ENCODE data around the gene PCSK4. TPM values are rescaled to one million over a fixed set of nuclear protein-coding genes. Genes with fewer than 3 reads are reported as not detected.

The PCSK4 gene
- total and polyA plus RNA-seq, 9 of the 15 experiments (the other 6 are each of a cell fraction or from before 2014, with no cell fraction given): 0.01 to 9.1 (median 2.1) TPM; not detected in 1

DNA sequence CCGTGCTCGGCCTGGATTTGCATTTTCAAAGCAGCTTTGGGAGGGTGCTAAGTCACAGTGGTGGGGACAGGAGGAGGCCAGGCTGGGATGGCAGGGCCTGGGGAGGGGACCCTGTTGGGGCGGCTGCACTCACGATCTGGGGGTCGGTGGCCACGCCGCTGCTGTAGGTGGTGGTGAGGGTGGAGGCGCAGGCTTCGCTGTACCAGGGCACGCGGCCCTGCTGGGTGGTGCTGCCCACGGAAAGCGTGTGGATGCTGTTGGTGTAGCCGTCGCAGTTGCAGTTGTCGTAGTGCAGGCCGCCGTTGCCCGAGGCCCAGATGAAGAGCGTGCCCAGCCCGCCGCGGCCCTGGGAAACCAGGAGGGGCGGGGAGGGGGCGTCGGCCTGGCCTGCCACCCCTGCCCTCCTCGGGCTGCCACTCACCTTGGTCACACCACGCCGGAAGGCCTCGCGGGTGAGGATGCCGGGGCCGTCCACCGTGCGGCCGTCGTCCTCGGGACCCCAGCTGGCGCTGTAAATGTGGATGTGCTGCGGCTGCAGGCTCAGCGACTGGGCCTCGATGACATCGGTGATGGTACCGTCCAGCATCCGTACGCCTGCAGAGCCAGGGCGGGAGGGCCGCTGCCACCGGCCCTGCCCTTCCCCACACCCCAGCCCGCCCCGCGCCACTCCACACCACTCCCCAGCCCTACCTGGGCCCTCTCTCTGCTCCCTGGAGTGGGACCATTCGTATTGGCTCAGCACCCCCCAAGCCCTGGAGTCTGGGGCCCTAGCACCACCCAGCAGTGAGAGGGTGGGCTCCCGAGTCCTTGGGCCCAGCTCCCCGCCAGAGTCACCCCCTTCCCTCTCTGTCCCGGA, 3.2 kb downstream of the PCSK4 start:
- in situ Hi-C loops (cut with MboI) (no loop called here), intact Hi-C loops (cut with micrococcal nuclease) (no loop called here)
- FAIRE-seq: no peak
- Histone ChIP-seq H3K36me3 (ENCODE audit: control insufficient read depth, insufficient read depth, low read length) (no peaks in the 10 kb centered on the region), H3K4me1 (replicated peaks in 1 of 2; ENCODE audit: control insufficient read depth in 2 of 2, insufficient read depth in 2 of 2, low read length in 2 of 2) (peaks cover 5 to 62% of the 10 kb centered on the region in 2 experiments; a peak in 4 of 5 replicates), H3K9me1 (ENCODE audit: control insufficient read depth, insufficient read depth, low read length) (no peaks in the 10 kb centered on the region), H3K79me2 (ENCODE audit: control insufficient read depth, insufficient read depth, low read length) (peaks cover 10% of the 10 kb centered on the region), H3K4me2 (ENCODE audit: insufficient read depth, low read length) (no peak overlapping the region), H3K27me3 (ENCODE audit: control insufficient read depth in 2 of 2, insufficient read depth in 2 of 2, low read length in 2 of 2) (no peaks in the 10 kb centered on the region), H3K27ac (ENCODE audit: extremely low read depth, low read depth, low read length) (no peak overlapping the region), H3K9me3 (replicated peaks; ENCODE audit: control insufficient read depth, insufficient read depth, low read depth, low read length) (no peaks in the 10 kb centered on the region), H2AFZ (ENCODE audit: low read depth, low read length) (no peak overlapping the region), H3K9ac (ENCODE audit: insufficient read depth in 1 of 2, low read depth in 2 of 2, low read length in 2 of 2) (no peak overlapping the region; a peak in 1 of 4 replicates), H4K20me1 (replicated peaks; ENCODE audit: control insufficient read depth, insufficient read depth, low read length) (no peaks in the 10 kb centered on the region), H3K4me3 (no peak overlapping the region)
- TF ChIP-seq ZBTB33 (CRISPR knock-in tag; IDR thresholded peaks at IDR 0.05) (peak; percentile 54), LARP7 (IDR thresholded peaks at IDR 0.05) (no peak), ASH1L (IDR thresholded peaks at IDR 0.05; ENCODE audit: borderline replicate concordance, low read depth, partially characterized antibody) (no peak), ZNF830 (CRISPR knock-in tag; IDR thresholded peaks at IDR 0.05) (no peak), DPF2 (IDR thresholded peaks at IDR 0.05) (no peak), ZNF24 (IDR thresholded peaks at IDR 0.05) (no peak), GABPA (tag; conservative IDR thresholded peaks at IDR 0.05; ENCODE audit: low read depth) (no peak), PHF20 (IDR thresholded peaks at IDR 0.05; ENCODE audit: partially characterized antibody) (no peak)
- TF ChIP-seq, protein P1, sequence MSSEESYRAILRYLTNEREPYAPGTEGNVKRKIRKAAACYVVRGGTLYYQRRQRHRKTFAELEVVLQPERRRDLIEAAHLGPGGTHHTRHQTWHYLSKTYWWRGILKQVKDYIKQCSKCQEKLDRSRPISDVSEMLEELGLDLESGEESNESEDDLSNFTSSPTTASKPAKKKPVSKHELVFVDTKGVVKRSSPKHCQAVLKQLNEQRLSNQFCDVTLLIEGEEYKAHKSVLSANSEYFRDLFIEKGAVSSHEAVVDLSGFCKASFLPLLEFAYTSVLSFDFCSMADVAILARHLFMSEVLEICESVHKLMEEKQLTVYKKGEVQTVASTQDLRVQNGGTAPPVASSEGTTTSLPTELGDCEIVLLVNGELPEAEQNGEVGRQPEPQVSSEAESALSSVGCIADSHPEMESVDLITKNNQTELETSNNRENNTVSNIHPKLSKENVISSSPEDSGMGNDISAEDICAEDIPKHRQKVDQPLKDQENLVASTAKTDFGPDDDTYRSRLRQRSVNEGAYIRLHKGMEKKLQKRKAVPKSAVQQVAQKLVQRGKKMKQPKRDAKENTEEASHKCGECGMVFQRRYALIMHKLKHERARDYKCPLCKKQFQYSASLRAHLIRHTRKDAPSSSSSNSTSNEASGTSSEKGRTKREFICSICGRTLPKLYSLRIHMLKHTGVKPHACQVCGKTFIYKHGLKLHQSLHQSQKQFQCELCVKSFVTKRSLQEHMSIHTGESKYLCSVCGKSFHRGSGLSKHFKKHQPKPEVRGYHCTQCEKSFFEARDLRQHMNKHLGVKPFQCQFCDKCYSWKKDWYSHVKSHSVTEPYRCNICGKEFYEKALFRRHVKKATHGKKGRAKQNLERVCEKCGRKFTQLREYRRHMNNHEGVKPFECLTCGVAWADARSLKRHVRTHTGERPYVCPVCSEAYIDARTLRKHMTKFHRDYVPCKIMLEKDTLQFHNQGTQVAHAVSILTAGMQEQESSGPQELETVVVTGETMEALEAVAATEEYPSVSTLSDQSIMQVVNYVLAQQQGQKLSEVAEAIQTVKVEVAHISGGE (CRISPR knock-in tag; IDR thresholded peaks at IDR 0.05): no peak
- ChIA-PET POLR2A (no interaction called here), CTCF (ENCODE audit: low intra/inter-chr PET ratio) (no interaction called here)
- DNase-seq (ENCODE audit: extremely low read depth in 1 of 4, low spot score in 3 of 4): no peak
- 93% methylated on average over 17 of the region's 56 CpGs for WGBS (ENCODE audit: insufficient coverage, low coverage, missing lambda C conversion rate)
- no TSS peak for BruUV-seq (replicated peaks)
- no peak for ATAC-seq
